GM12878 (cell line): ENCODE data around the gene NXPH1. TPM values are rescaled to one million over a fixed set of nuclear protein-coding genes. Genes with fewer than 3 reads are reported as not detected.

Experiments
- ATAC-seq: fragments of 200-7000 bp; cut with Tn5 transposase; 3 replicates; pipeline ENCODE4 v1.9.1; 2020; ENCODE audit warnings: mild to moderate bottlenecking, moderate library complexity
- BruUV-seq: library from RNA; stranded (reverse); fragments of 400-500 nt; replicated peaks from 2 replicates; lab custom pipeline; 2021; lab: Mats Ljungman, UMichigan
- CTCF ChIA-PET: fragments of 300-600 bp; sonication (Branson Sonifier 250); formaldehyde crosslinking; extraction: SDS; loops from one replicate; lab custom pipeline; 2021; ENCODE audit warnings: inconsistent platforms; lab: Yijun Ruan, JAX
- POLR2A ChIA-PET: fragments of 350-600 bp; formaldehyde crosslinking; extraction: SDS; loops from one replicate; lab custom pipeline; 2021; ENCODE audit warnings: inconsistent platforms; lab: Charles Lee
- RAD21 ChIA-PET: fragments of 300-600 bp; sonication (Branson Sonifier 250); formaldehyde crosslinking; loops from one replicate; lab custom pipeline; 2023; ENCODE audit warnings: antibody characterized with exemption; ENCODE audit not compliant: unreplicated experiment; lab: Charles Lee
- SMC1A ChIA-PET: fragments of 300-600 bp; sonication (Branson Sonifier 250); formaldehyde crosslinking; loops from one replicate; lab custom pipeline; 2023; ENCODE audit not compliant: unreplicated experiment, uncharacterized antibody; lab: Charles Lee
- DNase-seq: peaks from one replicate; pipeline ENCODE4 v3.0.0-alpha.2; 2011; ENCODE audit warnings: low read depth, low spot score
- FAIRE-seq: peaks from 3 replicates; lab custom pipeline; 2011; peaks lifted over from hg19 to GRCh38; lab: Jason Lieb, UNC
- H2AFZ ChIP-seq: 2 replicates; pipeline ENCODE4 v1.6.0; 2011; ENCODE audit warnings: low read depth, low read length, control low read depth; ENCODE audit not compliant: control insufficient read depth
- H3K27ac ChIP-seq: 2 replicates; pipeline ENCODE4 v1.5.1; 2011; ENCODE audit warnings: control low read depth; ENCODE audit not compliant: control insufficient read depth, insufficient read depth
- H3K27me3 ChIP-seq, 2 experiments: replicated peaks in 1 of 2; 2 replicates each; pipeline versions ENCODE4 v1.6.0 to v1.6.1; 2011; ENCODE audit warnings: low read length in 1 of 2; ENCODE audit not compliant: control insufficient read depth in 2 of 2, insufficient read depth in 2 of 2
- H3K36me3 ChIP-seq, 2 experiments: 2 replicates each; pipeline ENCODE4 v1.5.1; 2011; ENCODE audit warnings: low read length in 1 of 2; ENCODE audit not compliant: control insufficient read depth in 2 of 2, insufficient read depth in 2 of 2
- H3K4me1 ChIP-seq: 2 replicates; pipeline ENCODE4 v1.6.1; 2011; ENCODE audit warnings: mild to moderate bottlenecking, low read length, moderate library complexity, mixed read lengths; ENCODE audit not compliant: control insufficient read depth, insufficient read depth
- H3K4me2 ChIP-seq: 2 replicates; pipeline ENCODE4 v1.6.0; 2011; ENCODE audit warnings: control low read depth; ENCODE audit not compliant: control insufficient read depth, insufficient read depth
- H3K4me3 ChIP-seq: fragments of 200-600 bp; sonication (generic); 2 replicates; pipeline ENCODE4 v1.5.1; 2016
- H3K79me2 ChIP-seq: 2 replicates; pipeline ENCODE4 v1.6.0; 2011; ENCODE audit warnings: low read length; ENCODE audit not compliant: control insufficient read depth, insufficient read depth
- H3K9ac ChIP-seq: 2 replicates; pipeline ENCODE4 v1.8.0; 2011; ENCODE audit warnings: low read length, control low read depth, mixed read lengths; ENCODE audit not compliant: control insufficient read depth, insufficient read depth
- H3K9me3 ChIP-seq: replicated peaks from 3 replicates; pipeline ENCODE4 v1.5.1; 2011; ENCODE audit warnings: mild to moderate bottlenecking, low read length; ENCODE audit not compliant: control insufficient read depth, insufficient read depth
- H4K20me1 ChIP-seq: 2 replicates; pipeline ENCODE4 v1.6.0; 2011; ENCODE audit not compliant: control insufficient read depth, insufficient read depth
- ATF3 ChIP-seq: IDR thresholded peaks from 2 replicates; pipeline ENCODE4 v1.6.1; 2011; ENCODE audit warnings: low read depth, mild to moderate bottlenecking, low read length, moderate library complexity, borderline replicate concordance; ENCODE audit errors: extremely low read depth
- BRCA1 ChIP-seq: IDR thresholded peaks from 2 replicates; pipeline ENCODE4 v1.6.1; 2011; ENCODE audit warnings: low read depth, low read length, improper control_type of control experiment
- CHD2 ChIP-seq: IDR thresholded peaks from 2 replicates; pipeline ENCODE4 v1.6.1; 2011; ENCODE audit warnings: low read depth, low read length, improper control_type of control experiment, borderline replicate concordance
- CREM ChIP-seq: IDR thresholded peaks from 2 replicates; pipeline ENCODE4 v1.6.1; 2014; ENCODE audit warnings: antibody characterized with exemption, low read depth
- E2F8 ChIP-seq: fragments of 450-650 bp; IDR thresholded peaks from 2 replicates; pipeline ENCODE4 v1.6.1; 2018; ENCODE audit warnings: mild to moderate bottlenecking, low read depth, moderate library complexity; ENCODE audit not compliant: partially characterized antibody
- E4F1 ChIP-seq: fragments of 450-650 bp; IDR thresholded peaks from 2 replicates; pipeline ENCODE4 v1.6.1; 2018; ENCODE audit warnings: borderline replicate concordance, mild to moderate bottlenecking; ENCODE audit not compliant: partially characterized antibody
- GATAD2B ChIP-seq: fragments of 450-650 bp; conservative IDR thresholded peaks from 2 replicates; pipeline ENCODE4 v1.6.1; 2017; ENCODE audit warnings: low read depth, mild to moderate bottlenecking, moderate library complexity
- IRF4 ChIP-seq: IDR thresholded peaks from 2 replicates; pipeline ENCODE4 v1.6.1; 2011; ENCODE audit warnings: low read depth, low read length
- KDM1A ChIP-seq: fragments of 200-600 bp; sonication (generic); IDR thresholded peaks from 2 replicates; pipeline ENCODE4 v1.6.1; 2016; ENCODE audit warnings: borderline replicate concordance
- KLF5 ChIP-seq: fragments of 450-650 bp; IDR thresholded peaks from 2 replicates; pipeline ENCODE4 v1.6.1; 2014; ENCODE audit warnings: mild to moderate bottlenecking; ENCODE audit not compliant: partially characterized antibody
- MXI1 ChIP-seq: fragments of 150-350 bp; IDR thresholded peaks from 2 replicates; pipeline ENCODE4 v1.6.1; 2011; ENCODE audit warnings: low read depth, mild to moderate bottlenecking, inconsistent platforms, low read length, improper control_type of control experiment
- NBN ChIP-seq: fragments of 450-650 bp; IDR thresholded peaks from 2 replicates; pipeline ENCODE4 v1.6.1; 2016
- SIX5 ChIP-seq: IDR thresholded peaks from 2 replicates; pipeline ENCODE4 v1.6.1; 2011; ENCODE audit warnings: mild to moderate bottlenecking, low read depth, low read length, moderate library complexity; ENCODE audit not compliant: severe bottlenecking
- ZNF274 ChIP-seq: IDR thresholded peaks from one replicate; pipeline ENCODE4 v1.8.0; 2011; ENCODE audit not compliant: insufficient read length, insufficient read depth
- ZNF622 ChIP-seq: fragments of 450-650 bp; IDR thresholded peaks from 2 replicates; pipeline ENCODE4 v1.6.1; 2017; ENCODE audit warnings: mild to moderate bottlenecking, inconsistent platforms
- in situ Hi-C: fragments of 300-500 bp; cut with MboI; formaldehyde crosslinking; loops from 9 replicates; pipeline ENCODE4 v1.14.3; 2018; ENCODE audit warnings: mixed read lengths
- intact Hi-C: fragments of 100-400 bp; cut with micrococcal nuclease; formaldehyde crosslinking; loops from one replicate; pipeline ENCODE4 v1.14.2; 2022; ENCODE audit not compliant: unreplicated experiment
- polyA plus RNA-seq, 11 experiments: library from polyadenylated mRNA; depleted of rRNA in 4 of 11; unstranded in 6 of 11; stranded (reverse) in 5 of 11; fragments of >200 nt; fragmentation: Nextera tagmentation in 4 of 11; fragmentation: Illumina TruSeq in 1 of 11; extraction: Ambion mirVana in 4 of 11; extraction: Trizol in 1 of 11; gene quantifications; 1 replicate in 1 of 11; 2 replicates in 10 of 11; pipeline versions ENCODE4 v1.2.1 to v1.2.3, GENCODE V29; 2011 to 2016; ENCODE audit warnings: inconsistent platforms in 2 of 11, missing spikeins in 2 of 11, low read depth in 1 of 11
- total RNA-seq, 4 experiments: library from RNA; depleted of rRNA in 3 of 4; stranded (reverse); fragments of >200 nt in 3 of 4; fragmentation: Illumina TruSeq in 1 of 4; extraction: Trizol in 1 of 4; gene quantifications; 2 replicates each; pipeline versions ENCODE4 v1.2.1 to v1.2.3, GENCODE V29; 2013 to 2021
- TF ChIP-seq, protein P1 (sequence below), 3 experiments: IDR thresholded peaks in 2 of 3; conservative IDR thresholded peaks in 1 of 3; 2 replicates each; pipeline ENCODE4 v1.5.1; 2011; ENCODE audit warnings: low read depth in 3 of 3, low read length in 3 of 3, mild to moderate bottlenecking in 3 of 3, control low read depth in 2 of 3, moderate library complexity in 2 of 3, inconsistent platforms in 1 of 3, mixed read lengths in 1 of 3; ENCODE audit not compliant: control insufficient read depth in 2 of 3, insufficient read depth in 1 of 3; ENCODE audit errors: extremely low read depth in 1 of 3

NXPH1 gene
- total and polyA plus RNA-seq, 10 of the 15 experiments (the other 5 are each of a cell fraction or from before 2014, with no cell fraction given) = 0.06 to 0.34 TPM; not detected in 8

- Histone ChIP-seq H3K9me3 (no peaks in the 10 kb centered on the region), H3K4me2 (no peak overlapping the region), H3K4me3 (no peak overlapping the region), H3K27ac (no peak overlapping the region), H3K79me2 (no peaks in the 10 kb centered on the region), H3K27me3 (no peaks in the 10 kb centered on the region), H3K9ac (no peak overlapping the region), H2AFZ (no peak overlapping the region), H4K20me1 (no peaks in the 10 kb centered on the region), H3K36me3 (no peaks in the 10 kb centered on the region), H3K4me1 (no peaks in the 10 kb centered on the region)
- ATAC-seq = no peak
- in situ Hi-C loops = no loop called here
- RAD21 ChIA-PET = no interaction called here
- BruUV-seq = no TSS peak
- intact Hi-C loops = no loop called here
- SMC1A ChIA-PET = no interaction called here
- CTCF ChIA-PET = no interaction called here
- POLR2A ChIA-PET = no interaction called here
- no peak for FAIRE-seq
- DNase-seq = no peak
- TF ChIP-seq MXI1 = no peak
- no peak for TF ChIP-seq CHD2
- TF ChIP-seq GATAD2B = no peak
- TF ChIP-seq ZNF274 = no peak
- no peak for TF ChIP-seq IRF4
- TF ChIP-seq KLF5 = no peak
- TF ChIP-seq, protein P1, sequence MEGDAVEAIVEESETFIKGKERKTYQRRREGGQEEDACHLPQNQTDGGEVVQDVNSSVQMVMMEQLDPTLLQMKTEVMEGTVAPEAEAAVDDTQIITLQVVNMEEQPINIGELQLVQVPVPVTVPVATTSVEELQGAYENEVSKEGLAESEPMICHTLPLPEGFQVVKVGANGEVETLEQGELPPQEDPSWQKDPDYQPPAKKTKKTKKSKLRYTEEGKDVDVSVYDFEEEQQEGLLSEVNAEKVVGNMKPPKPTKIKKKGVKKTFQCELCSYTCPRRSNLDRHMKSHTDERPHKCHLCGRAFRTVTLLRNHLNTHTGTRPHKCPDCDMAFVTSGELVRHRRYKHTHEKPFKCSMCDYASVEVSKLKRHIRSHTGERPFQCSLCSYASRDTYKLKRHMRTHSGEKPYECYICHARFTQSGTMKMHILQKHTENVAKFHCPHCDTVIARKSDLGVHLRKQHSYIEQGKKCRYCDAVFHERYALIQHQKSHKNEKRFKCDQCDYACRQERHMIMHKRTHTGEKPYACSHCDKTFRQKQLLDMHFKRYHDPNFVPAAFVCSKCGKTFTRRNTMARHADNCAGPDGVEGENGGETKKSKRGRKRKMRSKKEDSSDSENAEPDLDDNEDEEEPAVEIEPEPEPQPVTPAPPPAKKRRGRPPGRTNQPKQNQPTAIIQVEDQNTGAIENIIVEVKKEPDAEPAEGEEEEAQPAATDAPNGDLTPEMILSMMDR (IDR thresholded peaks at IDR 0.05 in 2 of 3, conservative IDR thresholded peaks at IDR 0.05 in 1 of 3; ENCODE audit: control insufficient read depth in 2 of 3, extremely low read depth in 1 of 3, insufficient read depth in 1 of 3, low read depth in 3 of 3, low read length in 3 of 3) = no peak
- TF ChIP-seq CREM = no peak
- TF ChIP-seq ATF3 = no peak
- no peak for TF ChIP-seq E4F1
- no peak for TF ChIP-seq NBN
- no peak for TF ChIP-seq E2F8
- TF ChIP-seq SIX5 = no peak
- no peak for TF ChIP-seq ZNF622
- TF ChIP-seq BRCA1 = no peak
- no peak for TF ChIP-seq KDM1A
Measured at GRCh38 chr7:8669501-8669851, 236.1 kb downstream of the NXPH1 start.
